ENCODE data around the gene ARFIP1. TPM values are rescaled to one million over a fixed set of nuclear protein-coding genes. Genes with fewer than 3 reads are reported as not detected.

Gene ARFIP1
- total RNA-seq, 3 donors from 2014 or later (not counting 1 experiment from before 2014, with no cell fraction given) = 13.7 to 20.6 (median 14.6) TPM

- Mint-ChIP-seq H3K4me3 (no peak overlapping the region), H3K4me1 (no peaks in the 10 kb centered on the region)
Measured at GRCh38 chr4:152921284-152921683, 141.5 kb downstream of the ARFIP1 start.

DNA sequence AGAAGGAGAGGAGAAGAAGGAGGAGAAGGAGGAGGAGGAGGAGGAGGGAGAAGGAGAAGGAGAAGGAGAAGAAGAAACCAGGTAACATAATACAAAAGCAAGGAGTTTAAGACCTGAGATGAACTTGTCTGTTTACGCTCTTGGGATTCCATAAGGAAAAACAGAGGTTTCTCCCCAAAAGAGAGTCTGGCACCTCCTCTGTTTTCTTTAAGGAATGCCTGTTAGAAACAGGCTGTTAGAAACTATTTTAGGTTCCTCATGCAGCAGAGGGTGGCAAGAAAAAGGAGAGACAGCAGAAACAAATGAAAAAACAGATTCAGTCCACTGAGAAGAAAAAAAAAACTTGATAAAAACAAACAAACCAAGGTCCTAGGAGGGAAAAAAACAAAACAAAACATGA, 146.1 kb downstream of the ARFIP1 start:
- no peak for DNase-seq
- intact Hi-C loops (cut with micrococcal nuclease) = no loop called here
- H3K9me3 ChIP-seq (ENCODE audit: control insufficient read depth, insufficient read depth, low read length) = no peaks in the 10 kb centered on the region
- H3K4me3 Mint-ChIP-seq = no peak overlapping the region
- H3K9me3 Mint-ChIP-seq = peaks cover 0 to 5% of the 10 kb centered on the region in 2 donors
- H3K27me3 ChIP-seq (ENCODE audit: control insufficient read depth, insufficient read depth, low read length) = no peaks in the 10 kb centered on the region
- TF ChIP-seq, protein P1, sequence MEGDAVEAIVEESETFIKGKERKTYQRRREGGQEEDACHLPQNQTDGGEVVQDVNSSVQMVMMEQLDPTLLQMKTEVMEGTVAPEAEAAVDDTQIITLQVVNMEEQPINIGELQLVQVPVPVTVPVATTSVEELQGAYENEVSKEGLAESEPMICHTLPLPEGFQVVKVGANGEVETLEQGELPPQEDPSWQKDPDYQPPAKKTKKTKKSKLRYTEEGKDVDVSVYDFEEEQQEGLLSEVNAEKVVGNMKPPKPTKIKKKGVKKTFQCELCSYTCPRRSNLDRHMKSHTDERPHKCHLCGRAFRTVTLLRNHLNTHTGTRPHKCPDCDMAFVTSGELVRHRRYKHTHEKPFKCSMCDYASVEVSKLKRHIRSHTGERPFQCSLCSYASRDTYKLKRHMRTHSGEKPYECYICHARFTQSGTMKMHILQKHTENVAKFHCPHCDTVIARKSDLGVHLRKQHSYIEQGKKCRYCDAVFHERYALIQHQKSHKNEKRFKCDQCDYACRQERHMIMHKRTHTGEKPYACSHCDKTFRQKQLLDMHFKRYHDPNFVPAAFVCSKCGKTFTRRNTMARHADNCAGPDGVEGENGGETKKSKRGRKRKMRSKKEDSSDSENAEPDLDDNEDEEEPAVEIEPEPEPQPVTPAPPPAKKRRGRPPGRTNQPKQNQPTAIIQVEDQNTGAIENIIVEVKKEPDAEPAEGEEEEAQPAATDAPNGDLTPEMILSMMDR (IDR thresholded peaks at IDR 0.05) = no peak
- 100% methylated on average over 1 of the region's 1 CpG for WGBS (ENCODE audit: insufficient coverage)
- no peak for ATAC-seq
- H3K27me3 Mint-ChIP-seq (ENCODE audit: low read depth in 2 of 2) = peaks cover 3 to 18% of the 10 kb centered on the region in 2 donors
- no peaks in the 10 kb centered on the region for H3K4me1 ChIP-seq (ENCODE audit: control insufficient read depth, insufficient read depth, low read length)
- peaks cover 8% of the 10 kb centered on the region for H3K36me3 Mint-ChIP-seq
- no peak overlapping the region for H3K27ac Mint-ChIP-seq
- peaks cover 0 to 5% of the 10 kb centered on the region in 2 donors for H3K4me1 Mint-ChIP-seq
- H3K36me3 ChIP-seq (ENCODE audit: control insufficient read depth, insufficient read depth, low read length) = no peaks in the 10 kb centered on the region
- no peak overlapping the region for H3K4me3 ChIP-seq (ENCODE audit: low read length)
- H3K27ac ChIP-seq (ENCODE audit: low read length) = no peak overlapping the region

More at GRCh38 chr4:152921284-152921683, 141.5 kb downstream of the ARFIP1 start:
- H3K4me3 ChIP-seq (ENCODE audit: low read length) = no peak overlapping the region
- H3K27ac ChIP-seq (ENCODE audit: low read length) = no peak overlapping the region
- intact Hi-C loops (cut with micrococcal nuclease) = no loop called here
- H3K4me1 ChIP-seq (ENCODE audit: control insufficient read depth, insufficient read depth, low read length) = no peaks in the 10 kb centered on the region
- Mint-ChIP-seq H3K9me3 (peaks cover 0 to 5% of the 10 kb centered on the region in 2 donors), H3K27ac (no peak overlapping the region), H3K36me3 (peaks cover 8% of the 10 kb centered on the region), H3K27me3 (ENCODE audit: low read depth in 2 of 2) (peaks cover 0 to 3% of the 10 kb centered on the region in 2 donors)
- H3K9me3 ChIP-seq (ENCODE audit: control insufficient read depth, insufficient read depth, low read length) = no peaks in the 10 kb centered on the region
- ATAC-seq (no peak), DNase-seq (no peak)
- H3K27me3 ChIP-seq (ENCODE audit: control insufficient read depth, insufficient read depth, low read length) = no peaks in the 10 kb centered on the region
- TF ChIP-seq, protein P1 (IDR thresholded peaks at IDR 0.05) = no peak
- no peaks in the 10 kb centered on the region for H3K36me3 ChIP-seq (ENCODE audit: control insufficient read depth, insufficient read depth, low read length)

- peaks cover 2% of the 10 kb centered on the region for H3K36me3 Mint-ChIP-seq
- Histone ChIP-seq H3K27ac (ENCODE audit: low read length) (no peak overlapping the region), H3K4me3 (ENCODE audit: low read length) (no peak overlapping the region), H3K4me1 (ENCODE audit: control insufficient read depth, insufficient read depth, low read length) (no peaks in the 10 kb centered on the region), H3K36me3 (ENCODE audit: control insufficient read depth, insufficient read depth, low read length) (no peaks in the 10 kb centered on the region), H3K9me3 (ENCODE audit: control insufficient read depth, insufficient read depth, low read length) (no peaks in the 10 kb centered on the region), H3K27me3 (ENCODE audit: control insufficient read depth, insufficient read depth, low read length) (no peaks in the 10 kb centered on the region)
- 94% methylated on average over 4 of the region's 4 CpGs for WGBS (ENCODE audit: insufficient coverage)
- H3K9me3 Mint-ChIP-seq = no peaks in the 10 kb centered on the region
- H3K27ac Mint-ChIP-seq = no peak overlapping the region
- no peak for ATAC-seq
- H3K27me3 Mint-ChIP-seq (ENCODE audit: low read depth in 2 of 2) = peaks cover 0 to 18% of the 10 kb centered on the region in 2 donors
- H3K4me3 Mint-ChIP-seq = no peak overlapping the region
- peaks cover 0 to 5% of the 10 kb centered on the region in 2 donors for H3K4me1 Mint-ChIP-seq
- TF ChIP-seq, protein P1 (IDR thresholded peaks at IDR 0.05) = no peak
- DNase-seq = no peak
- intact Hi-C loops (cut with micrococcal nuclease) = no loop called here
Measured at GRCh38 chr4:152926959-152927358, 147.2 kb downstream of the ARFIP1 start.

GRCh38 chr4:152927737-152928136, 148.0 kb downstream of the ARFIP1 start:
- Histone ChIP-seq H3K27ac (ENCODE audit: low read length) (no peak overlapping the region), H3K4me3 (ENCODE audit: low read length) (no peak overlapping the region), H3K36me3 (ENCODE audit: control insufficient read depth, insufficient read depth, low read length) (no peaks in the 10 kb centered on the region), H3K27me3 (ENCODE audit: control insufficient read depth, insufficient read depth, low read length) (no peaks in the 10 kb centered on the region), H3K4me1 (ENCODE audit: control insufficient read depth, insufficient read depth, low read length) (no peaks in the 10 kb centered on the region), H3K9me3 (ENCODE audit: control insufficient read depth, insufficient read depth, low read length) (no peaks in the 10 kb centered on the region)
- peaks cover 0 to 18% of the 10 kb centered on the region in 2 donors for H3K27me3 Mint-ChIP-seq (ENCODE audit: low read depth in 2 of 2)
- H3K36me3 Mint-ChIP-seq = no peaks in the 10 kb centered on the region
- WGBS (ENCODE audit: insufficient coverage) = 86% methylated on average over 3 of the region's 3 CpGs
- H3K4me3 Mint-ChIP-seq = no peak overlapping the region
- DNase-seq = no peak
- no peaks in the 10 kb centered on the region for H3K9me3 Mint-ChIP-seq
- TF ChIP-seq, protein P1 (IDR thresholded peaks at IDR 0.05) = no peak
- no peak overlapping the region for H3K27ac Mint-ChIP-seq
- peaks cover 0 to 5% of the 10 kb centered on the region in 2 donors for H3K4me1 Mint-ChIP-seq
- no peak for ATAC-seq
- intact Hi-C loops (cut with micrococcal nuclease) = no loop called here

All from natural killer cell (primary cell).